PC-9 (cell line): ENCODE results near the gene MALSU1. TPM values are rescaled to one million over a fixed set of nuclear protein-coding genes. Genes with fewer than 3 reads are reported as not detected.

Experiments used
- BruUV-seq: library from RNA; stranded (reverse); fragments of 400-500 nt; replicated peaks from 2 replicates; lab custom pipeline; 2021; lab: Mats Ljungman, UMichigan
- CTCF ChIA-PET: fragments of 300-600 bp; sonication (Branson Sonifier 250); formaldehyde crosslinking; loops from one replicate; lab custom pipeline; 2022; ENCODE audit warnings: antibody characterized with exemption; lab: Charles Lee
- POLR2A ChIA-PET: fragments of 300-600 bp; sonication (Branson Sonifier 250); formaldehyde crosslinking; loops from one replicate; lab custom pipeline; 2022; ENCODE audit warnings: antibody characterized with exemption; ENCODE audit not compliant: unreplicated experiment; lab: Charles Lee
- DNase-seq, 2 experiments: peaks; one replicate each; pipeline versions ENCODE4 v3.0.0 to v3.0.0-alpha.2; 2015 to 2022; ENCODE audit warnings: mixed read lengths in 1 of 2
- H2AFZ ChIP-seq: fragments of 200-600 bp; sonication (generic); 2 replicates; pipeline ENCODE4 v1.8.1; 2017; ENCODE audit warnings: antibody characterized with exemption
- H3F3A ChIP-seq: fragments of 200-600 bp; sonication (generic); 2 replicates; pipeline ENCODE4 v1.8.1; 2017; ENCODE audit warnings: antibody characterized with exemption, mild to moderate bottlenecking, low read depth; ENCODE audit not compliant: insufficient read depth
- H3K27ac ChIP-seq: fragments of 200-600 bp; sonication (generic); 2 replicates; pipeline ENCODE4 v1.6.1; 2016; ENCODE audit warnings: mixed run types
- H3K27me3 ChIP-seq: fragments of 200-600 bp; sonication (generic); 2 replicates; pipeline ENCODE4 v1.6.1; 2016; ENCODE audit warnings: low read depth, mixed run types; ENCODE audit not compliant: insufficient read depth
- H3K36me3 ChIP-seq: fragments of 200-600 bp; sonication (generic); 2 replicates; pipeline ENCODE4 v1.6.1; 2016; ENCODE audit warnings: low read depth, mixed run types
- H3K4me1 ChIP-seq: fragments of 200-600 bp; sonication (generic); replicated peaks from 2 replicates; pipeline ENCODE4 v1.6.1; 2016; ENCODE audit warnings: mixed run types; ENCODE audit not compliant: insufficient read depth
- H3K4me2 ChIP-seq: fragments of 200-600 bp; sonication (generic); 2 replicates; pipeline ENCODE4 v1.6.1; 2017; ENCODE audit warnings: mixed run types
- H3K4me3 ChIP-seq: fragments of 200-600 bp; sonication (generic); 2 replicates; pipeline ENCODE4 v1.6.1; 2016; ENCODE audit warnings: mixed run types
- H3K79me2 ChIP-seq: fragments of 200-600 bp; sonication (generic); 2 replicates; pipeline ENCODE4 v1.6.1; 2017; ENCODE audit warnings: low read depth, mixed run types
- H3K9me2 ChIP-seq: fragments of 200-600 bp; sonication (generic); 2 replicates; pipeline ENCODE4 v1.8.1; 2017; ENCODE audit warnings: mild to moderate bottlenecking; ENCODE audit not compliant: insufficient read depth
- H3K9me3 ChIP-seq: fragments of 200-600 bp; sonication (generic); 2 replicates; pipeline ENCODE4 v1.8.1; 2016; ENCODE audit warnings: low read depth; ENCODE audit not compliant: insufficient read depth
- H4K20me1 ChIP-seq: fragments of 200-600 bp; sonication (generic); 2 replicates; pipeline ENCODE4 v1.8.1; 2017; ENCODE audit not compliant: insufficient read depth
- CTCF ChIP-seq: fragments of 200-600 bp; sonication (generic); conservative IDR thresholded peaks from 2 replicates; pipeline ENCODE4 v1.6.1; 2017; ENCODE audit warnings: mixed run types, antibody characterized with exemption, mild to moderate bottlenecking, moderate library complexity
- EZH2 ChIP-seq: fragments of 200-600 bp; sonication (generic); IDR thresholded peaks from 2 replicates; pipeline ENCODE4 v1.8.0; 2017; ENCODE audit warnings: antibody characterized with exemption, low read depth
- intact Hi-C: fragments of 100-400 bp; cut with micrococcal nuclease; formaldehyde crosslinking; loops from one replicate; pipeline ENCODE4 v1.10.0; 2022; ENCODE audit not compliant: unreplicated experiment
- total RNA-seq: library from RNA; stranded (reverse); gene quantifications from 2 replicates; pipeline ENCODE4 v1.2.3, GENCODE V29; 2021

MALSU1 gene
- total RNA-seq, 1 experiment from 2014 or later: 105 TPM

DNA sequence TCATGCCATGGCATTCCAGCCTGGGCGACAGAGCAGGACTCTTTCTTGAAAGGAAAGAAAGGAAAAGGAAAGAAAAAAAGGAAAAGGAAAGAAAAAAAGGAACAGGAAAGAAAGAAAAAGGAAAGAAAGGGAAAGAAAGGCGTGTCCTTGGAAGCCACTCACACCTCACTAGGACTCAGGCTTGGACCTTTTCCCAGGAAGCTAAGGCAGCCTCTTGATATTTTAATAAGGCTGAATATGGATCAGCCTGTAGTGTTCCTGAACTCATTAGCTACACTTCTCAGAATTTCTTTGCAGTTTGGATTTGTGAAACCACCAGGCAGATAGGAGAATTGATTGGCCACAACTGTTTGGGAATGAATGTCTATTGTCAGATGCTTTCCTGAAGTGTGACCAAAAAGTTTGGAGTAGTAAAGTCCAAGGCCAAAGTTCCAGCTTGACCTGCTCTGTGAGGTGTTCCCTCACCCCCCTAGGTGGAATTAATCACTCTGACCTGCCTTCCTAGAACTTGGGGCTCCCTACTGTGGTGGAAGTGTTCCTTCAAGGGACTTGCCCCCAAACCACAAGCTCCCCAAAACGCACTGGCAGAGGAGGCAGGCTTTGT lies 7.1 kb upstream of the MALSU1 start:
- Histone ChIP-seq H3K4me2 (no peak overlapping the region), H3K36me3 (no peaks in the 10 kb centered on the region), H3K27ac (no peak overlapping the region), H3K79me2 (no peaks in the 10 kb centered on the region), H3K4me1 (no peaks in the 10 kb centered on the region), H2AFZ (no peak overlapping the region), H3K4me3 (no peak overlapping the region), H3K9me2 (no peaks in the 10 kb centered on the region), H3F3A (0 out of 2 replicates have a peak, but pooled peaks cover 3% of the 10 kb centered on the region), H3K27me3 (no peaks in the 10 kb centered on the region), H4K20me1 (no peaks in the 10 kb centered on the region), H3K9me3 (no peaks in the 10 kb centered on the region)
- intact Hi-C loops: no loop called here
- POLR2A ChIA-PET: interaction anchor here (0.5 kb wide), 1 partner anchor 186 kb away, joined by 4 read pairs; no protein-coding TSS in a partner anchor
- no peak for TF ChIP-seq CTCF
- TF ChIP-seq EZH2: no peak
- DNase-seq: no peak
- CTCF ChIA-PET: interaction anchor here (0.6 kb wide), 1 partner anchor 1187 kb away, joined by 3 read pairs; no protein-coding TSS in a partner anchor
- no TSS peak for BruUV-seq

DNA sequence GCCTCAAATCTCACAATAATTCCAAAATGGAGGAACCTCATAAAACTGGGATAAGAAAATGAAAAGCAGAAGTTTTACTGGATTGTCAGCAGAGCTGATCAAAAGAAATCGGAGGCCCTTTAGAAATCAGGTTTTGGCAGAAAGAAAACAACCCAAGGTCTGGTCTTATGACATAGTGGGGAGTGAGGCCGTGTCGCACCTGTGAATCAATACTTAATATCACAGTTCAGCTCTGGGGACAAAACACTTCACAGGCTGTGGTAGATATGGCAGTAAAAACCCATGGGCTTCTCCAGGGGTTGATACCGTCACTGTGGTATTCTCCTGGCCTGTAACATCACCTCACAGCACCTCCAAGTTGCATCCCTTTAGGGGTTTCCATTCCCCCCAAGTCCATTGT lies 6.5 kb upstream of the MALSU1 start:
- POLR2A ChIA-PET: interaction anchor here (0.5 kb wide), 1 partner anchor 186 kb away, joined by 4 read pairs; no protein-coding TSS in a partner anchor
- H3K4me1 ChIP-seq: peaks cover 4% of the 10 kb centered on the region
- peaks cover 8% of the 10 kb centered on the region; the same call in 1 of the 2 replicates for H3F3A ChIP-seq
- CTCF ChIA-PET: no interaction called here
- H3K27ac ChIP-seq: no peak overlapping the region
- H3K79me2 ChIP-seq: no peaks in the 10 kb centered on the region
- intact Hi-C loops: no loop called here
- no peaks in the 10 kb centered on the region for H3K9me3 ChIP-seq
- DNase-seq: no peak
- H3K4me2 ChIP-seq: no peak overlapping the region
- no peaks in the 10 kb centered on the region for H3K36me3 ChIP-seq
- no peaks in the 10 kb centered on the region for H4K20me1 ChIP-seq
- H2AFZ ChIP-seq: no peak overlapping the region
- TF ChIP-seq EZH2: no peak
- no peak for TF ChIP-seq CTCF
- no TSS peak for BruUV-seq
- H3K9me2 ChIP-seq: no peaks in the 10 kb centered on the region
- H3K4me3 ChIP-seq: no peak overlapping the region
- no peaks in the 10 kb centered on the region for H3K27me3 ChIP-seq

DNA sequence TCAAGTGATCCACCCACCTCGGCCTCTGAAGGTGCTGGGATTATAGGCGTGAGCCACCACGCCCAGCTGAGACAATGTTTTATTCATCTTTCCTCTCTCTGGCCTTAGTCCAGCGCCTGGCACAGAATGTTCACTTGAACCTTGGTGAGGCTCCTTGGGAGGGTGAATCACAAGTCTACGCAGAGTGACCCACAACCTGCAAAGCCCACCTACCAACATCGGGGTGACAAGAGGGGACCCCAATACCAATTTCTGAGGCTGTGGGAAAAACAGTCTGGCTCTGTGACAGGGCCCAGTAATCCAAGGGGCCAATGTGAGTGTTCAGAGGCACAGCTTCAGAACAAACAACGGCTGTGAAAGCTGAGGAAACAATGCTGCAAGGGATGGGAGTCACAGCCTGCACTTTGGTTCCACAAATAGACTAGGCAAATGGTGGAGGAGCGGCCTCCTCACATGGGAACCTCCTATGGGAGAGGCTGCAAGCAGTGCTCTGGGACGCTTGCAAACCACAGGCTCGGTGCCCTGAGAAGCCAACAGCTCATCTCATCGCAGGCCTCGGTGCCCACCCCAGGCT lies 5.6 kb upstream of the MALSU1 start:
- no peak overlapping the region for H3K27ac ChIP-seq
- H3K9me3 ChIP-seq: no peaks in the 10 kb centered on the region
- CTCF ChIA-PET: interaction anchor here (0.5 kb wide), 1 partner anchor 206 kb away, joined by 3 read pairs; no protein-coding TSS in a partner anchor
- no TSS peak for BruUV-seq
- intact Hi-C loops: no loop called here
- H3K4me2 ChIP-seq: no peak overlapping the region
- H3K4me1 ChIP-seq: peaks cover 14% of the 10 kb centered on the region
- H3K36me3 ChIP-seq: no peaks in the 10 kb centered on the region
- H3K9me2 ChIP-seq: no peaks in the 10 kb centered on the region
- TF ChIP-seq EZH2: no peak
- TF ChIP-seq CTCF: no peak
- no peaks in the 10 kb centered on the region for H3K27me3 ChIP-seq
- no peak for DNase-seq
- no peaks in the 10 kb centered on the region for H3K79me2 ChIP-seq
- no peaks in the 10 kb centered on the region for H4K20me1 ChIP-seq
- peaks cover 15% of the 10 kb centered on the region; the same call in 1 of the 2 replicates for H3F3A ChIP-seq
- POLR2A ChIA-PET: interaction anchor here (0.7 kb wide), 1 partner anchor 187 kb away, joined by 3 read pairs; no protein-coding TSS in a partner anchor
- H3K4me3 ChIP-seq: no peak overlapping the region
- no peak overlapping the region for H2AFZ ChIP-seq
